ENCODE measurements around the gene NXPE4. TPM values are rescaled to one million over a fixed set of nuclear protein-coding genes. Genes with fewer than 3 reads are reported as not detected.
"Not testable (repeated sequence)": the region's sequence is repeated elsewhere in the genome, so short reads cannot be mapped to it uniquely, and the experiment has no call there.

NXPE4 gene
- total RNA-seq, 1 experiment from 2014 or later, result not detected

DNA sequence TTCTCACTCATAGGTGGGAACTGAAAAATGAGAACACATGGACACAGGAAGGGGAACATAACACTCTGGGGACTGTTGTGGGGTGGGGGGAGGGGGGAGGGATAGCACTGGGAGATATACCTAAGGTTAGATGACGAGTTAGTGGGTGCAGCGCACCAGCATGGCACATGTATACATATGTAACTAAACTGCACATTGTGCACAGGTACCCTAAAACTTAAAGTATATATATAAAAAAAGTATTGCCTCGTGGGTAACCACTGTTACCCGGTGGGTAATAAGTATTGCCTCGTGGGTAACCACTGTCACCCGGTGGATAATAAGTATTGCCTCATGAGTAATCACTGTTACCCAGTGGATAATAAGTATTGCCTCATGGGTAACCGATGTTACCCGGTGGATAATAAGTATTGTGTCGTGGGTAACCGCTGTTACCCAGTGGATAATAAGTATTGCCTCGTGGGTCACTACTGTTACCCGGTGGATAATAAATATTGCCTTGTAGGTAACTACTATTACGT is 35.9 kb upstream of the NXPE4 start:
- H3T11ph ChIP-seq (ENCODE audit: low read length); H3K9me3 ChIP-seq (ENCODE audit: control insufficient read depth, low read depth, low read length); H2BK12ac ChIP-seq (ENCODE audit: insufficient read length, low read depth, low read length); H3K4me1 ChIP-seq (ENCODE audit: insufficient read depth, low read length); H2BK20ac ChIP-seq (ENCODE audit: low read depth, low read length, poor library complexity, severe bottlenecking); H3K18ac ChIP-seq (ENCODE audit: insufficient read length, low read depth, low read length); H3K27ac ChIP-seq (ENCODE audit: insufficient read length, low read depth, low read length); H3K27me3 Mint-ChIP-seq (ENCODE audit: low read depth); H4K20me1 ChIP-seq (ENCODE audit: control insufficient read depth, insufficient read depth, insufficient read length); H3K4me3 Mint-ChIP-seq; H3K23me2 ChIP-seq (ENCODE audit: insufficient read length, low read depth, low read length, poor library complexity, severe bottlenecking); H3K14ac ChIP-seq (ENCODE audit: insufficient read depth, low read length); H3K4me2 ChIP-seq (ENCODE audit: insufficient read depth, insufficient read length, low read length); DNase-seq; H2BK120ac ChIP-seq (ENCODE audit: low read depth, low read length, poor library complexity, severe bottlenecking); H3K27ac Mint-ChIP-seq; H3K9ac ChIP-seq (ENCODE audit: extremely low read depth, insufficient read length, low read length); H3K79me1 ChIP-seq (ENCODE audit: insufficient read depth, low read depth, low read length, poor library complexity, severe bottlenecking); H3K56ac ChIP-seq (ENCODE audit: insufficient read length, low read depth, low read length); H2AFZ ChIP-seq (ENCODE audit: low read length); H2BK15ac ChIP-seq (ENCODE audit: low read depth, low read length); H4K5ac ChIP-seq (ENCODE audit: insufficient read length, low read depth, low read length); H3K27me3 ChIP-seq (ENCODE audit: insufficient read depth, low read length); H3K36me3 Mint-ChIP-seq (ENCODE audit: insufficient read depth in 1 of 3, low read depth in 3 of 3); H2BK5ac ChIP-seq (ENCODE audit: insufficient read length, low read length); H3K23ac ChIP-seq (ENCODE audit: insufficient read length, low read depth, low read length); H2AK5ac ChIP-seq (ENCODE audit: insufficient read length, low read length); H4K8ac ChIP-seq (replicated peaks; ENCODE audit: insufficient read length, low read depth, low read length); H3K4ac ChIP-seq (ENCODE audit: low read depth, low read length); H3K4me1 Mint-ChIP-seq; H4K91ac ChIP-seq (ENCODE audit: insufficient read length, low read depth, low read length); H3K79me2 ChIP-seq (ENCODE audit: insufficient read depth, low read length): not testable (repeated sequence)
- peaks cover 15% of the 10 kb centered on the region in 2 experiments; a peak in 4 of 5 replicates for H3K9me3 Mint-ChIP-seq
- WGBS (ENCODE audit: extremely low coverage, insufficient read length, low lambda C conversion rate), result no CpG with 5 or more reads among the region's 13 CpGs
